ENCODE measurements around the gene PLET1. TPM values are rescaled to one million over a fixed set of nuclear protein-coding genes. Genes with fewer than 3 reads are reported as not detected.

The PLET1 gene
- total and polyA plus RNA-seq, 9 of the 15 experiments (the other 6 are each of a cell fraction or from before 2014, with no cell fraction given) = not detected

- FAIRE-seq = no peak
- no peak for TF ChIP-seq SRSF3 (IDR thresholded peaks at IDR 0.05; ENCODE audit: insufficient read depth, low read length)
- no peak for TF ChIP-seq ETV1 (tag; conservative IDR thresholded peaks at IDR 0.05; ENCODE audit: low read depth)
- TF ChIP-seq ZNF507 (tag; conservative IDR thresholded peaks at IDR 0.05) = no peak
- no peak for DNase-seq (ENCODE audit: extremely low read depth in 1 of 4, low spot score in 3 of 4)
- Histone ChIP-seq H3K27ac (ENCODE audit: extremely low read depth, low read depth, low read length) (no peak overlapping the region), H3K9me3 (replicated peaks; ENCODE audit: control insufficient read depth, insufficient read depth, low read depth, low read length) (no peaks in the 10 kb centered on the region), H3K79me2 (ENCODE audit: control insufficient read depth, insufficient read depth, low read length) (no peaks in the 10 kb centered on the region), H4K20me1 (replicated peaks; ENCODE audit: control insufficient read depth, insufficient read depth, low read length) (peaks cover 12% of the 10 kb centered on the region), H3K9me1 (ENCODE audit: control insufficient read depth, insufficient read depth, low read length) (no peaks in the 10 kb centered on the region), H3K27me3 (ENCODE audit: control insufficient read depth in 2 of 2, insufficient read depth in 2 of 2, low read length in 2 of 2) (peaks cover 3 to 7% of the 10 kb centered on the region in 2 experiments; a peak in 2 of 5 replicates), H3K36me3 (ENCODE audit: control insufficient read depth, insufficient read depth, low read length) (no peaks in the 10 kb centered on the region), H3K4me2 (ENCODE audit: insufficient read depth, low read length) (no peak overlapping the region), H2AFZ (ENCODE audit: low read depth, low read length) (no peak overlapping the region), H3K4me1 (replicated peaks in 1 of 2; ENCODE audit: control insufficient read depth in 2 of 2, insufficient read depth in 2 of 2, low read length in 2 of 2) (peaks cover 20 to 22% of the 10 kb centered on the region in 2 experiments; a peak in 4 of 5 replicates), H3K9ac (ENCODE audit: insufficient read depth in 1 of 2, low read depth in 2 of 2, low read length in 2 of 2) (no peak overlapping the region), H3K4me3 (no peak overlapping the region)
- intact Hi-C loops (cut with micrococcal nuclease) (loop anchor here (5.0 to 10.0 kb wide), 3 partner anchors 507 to 999 kb away; partner anchors contain the start of gene SIK2), in situ Hi-C loops (cut with MboI) (loop anchor here (10.0 kb wide), 1 partner anchor 173 kb away; no protein-coding TSS in a partner anchor)
- WGBS (ENCODE audit: insufficient coverage, low coverage, missing lambda C conversion rate) = 53% methylated on average over 3 of the region's 3 CpGs
- CTCF ChIA-PET (ENCODE audit: low intra/inter-chr PET ratio) = no interaction called here
- BruUV-seq (replicated peaks) = no TSS peak
- POLR2A ChIA-PET = interaction anchor here (1.0 to 1.1 kb wide), 2 partner anchors 9 to 22 kb away, joined by 3 read pairs; no protein-coding TSS in a partner anchor
- ATAC-seq = no peak
Observed at GRCh38 chr11:112288021-112288420, 27.4 kb upstream of the PLET1 start.

- no peak overlapping the region for H3K27ac ChIP-seq (ENCODE audit: extremely low read depth, low read depth, low read length)
- in situ Hi-C loops (cut with MboI) (loop anchor here (10.0 kb wide), 1 partner anchor 171 kb away; no protein-coding TSS in a partner anchor), intact Hi-C loops (cut with micrococcal nuclease) (loop anchor here (5.0 to 10.0 kb wide), 3 partner anchors 509 to 1001 kb away; partner anchors contain the start of gene SIK2)
- H3K36me3 ChIP-seq (ENCODE audit: control insufficient read depth, insufficient read depth, low read length) = no peaks in the 10 kb centered on the region
- no peak overlapping the region for H2AFZ ChIP-seq (ENCODE audit: low read depth, low read length)
- no peaks in the 10 kb centered on the region for H3K79me2 ChIP-seq (ENCODE audit: control insufficient read depth, insufficient read depth, low read length)
- H3K4me3 ChIP-seq = no peak overlapping the region
- H4K20me1 ChIP-seq (replicated peaks; ENCODE audit: control insufficient read depth, insufficient read depth, low read length) = peaks cover 12% of the 10 kb centered on the region
- peaks cover 20 to 22% of the 10 kb centered on the region in 2 experiments; a peak in 4 of 5 replicates for H3K4me1 ChIP-seq (replicated peaks in 1 of 2; ENCODE audit: control insufficient read depth in 2 of 2, insufficient read depth in 2 of 2, low read length in 2 of 2)
- FAIRE-seq (peak; percentile 91), DNase-seq (ENCODE audit: extremely low read depth in 1 of 4, low spot score in 3 of 4) (peak; percentile 40 to 82 (median 66)), ATAC-seq (peak; percentile 80)
- no peaks in the 10 kb centered on the region for H3K9me1 ChIP-seq (ENCODE audit: control insufficient read depth, insufficient read depth, low read length)
- POLR2A ChIA-PET = interaction anchor here (0.7 kb wide), 1 partner anchor 372 kb away, joined by 5 read pairs; no protein-coding TSS in a partner anchor
- peaks cover 3 to 7% of the 10 kb centered on the region in 2 experiments; a peak in 1 of 5 replicates for H3K27me3 ChIP-seq (ENCODE audit: control insufficient read depth in 2 of 2, insufficient read depth in 2 of 2, low read length in 2 of 2)
- no TSS peak for BruUV-seq (replicated peaks)
- no peaks in the 10 kb centered on the region for H3K9me3 ChIP-seq (replicated peaks; ENCODE audit: control insufficient read depth, insufficient read depth, low read depth, low read length)
- CTCF ChIA-PET (ENCODE audit: low intra/inter-chr PET ratio) = no interaction called here
- H3K9ac ChIP-seq (ENCODE audit: insufficient read depth in 1 of 2, low read depth in 2 of 2, low read length in 2 of 2) = peak overlapping the region in 1 of 2 experiments; percentile 64; a peak in 1 of 4 replicates
- WGBS (ENCODE audit: insufficient coverage, low coverage, missing lambda C conversion rate) = 9% methylated on average over 6 of the region's 6 CpGs
- peak overlapping the region; percentile 65 for H3K4me2 ChIP-seq (ENCODE audit: insufficient read depth, low read length)
- TF ChIP-seq HDAC1 (IDR thresholded peaks at IDR 0.05) = peak in 1 of 2 experiments; percentile 58; a peak in 1 of 4 replicates
- TF ChIP-seq CTCF (IDR thresholded peaks at IDR 0.05 in 2 of 3, conservative IDR thresholded peaks at IDR 0.05 in 1 of 3; ENCODE audit: insufficient read depth in 2 of 3, low read depth in 1 of 3, low read length in 3 of 3) = peak in 2 of 3 experiments; percentile 11 to 14; a peak in 2 of 6 replicates
- TF ChIP-seq CBFA2T3 (IDR thresholded peaks at IDR 0.05) = peak; percentile 84
- TF ChIP-seq MAFG (tag; conservative IDR thresholded peaks at IDR 0.05) = 0 out of 2 replicates have a peak, but pooled peaks have one; percentile 26
- TF ChIP-seq TEAD4 (IDR thresholded peaks at IDR 0.05; ENCODE audit: low read length) = 0 out of 2 replicates have a peak, but pooled peaks have one; percentile 37
- TF ChIP-seq TEAD4 (CRISPR knock-in tag; IDR thresholded peaks at IDR 0.05; ENCODE audit: borderline replicate concordance) = no peak
- peak; percentile 4 for TF ChIP-seq MEIS2 (IDR thresholded peaks at IDR 0.05; ENCODE audit: partially characterized antibody)
- no peak for TF ChIP-seq TGIF2 (CRISPR knock-in tag; IDR thresholded peaks at IDR 0.05)
- TF ChIP-seq SMARCE1 (IDR thresholded peaks at IDR 0.05) = peak; percentile 77
- peak; percentile 63 for TF ChIP-seq CREM (IDR thresholded peaks at IDR 0.05; ENCODE audit: low read depth)
- peak; percentile 29; the same call in 1 of the 2 replicates for TF ChIP-seq NCOR1 (IDR thresholded peaks at IDR 0.05)
- peak; percentile 85 for TF ChIP-seq ARID1B (IDR thresholded peaks at IDR 0.05)
Observed at GRCh38 chr11:112285841-112286311, 25.2 kb upstream of the PLET1 start.
